NCI-H1930 (cell line): ENCODE data around the gene ADAMTSL2.

Experiments used
- DNase-seq, 2 experiments: peaks; one replicate each; lab custom pipeline; 2025; lab: John Stamatoyannopoulos, UW

ADAMTSL2 gene

DNA sequence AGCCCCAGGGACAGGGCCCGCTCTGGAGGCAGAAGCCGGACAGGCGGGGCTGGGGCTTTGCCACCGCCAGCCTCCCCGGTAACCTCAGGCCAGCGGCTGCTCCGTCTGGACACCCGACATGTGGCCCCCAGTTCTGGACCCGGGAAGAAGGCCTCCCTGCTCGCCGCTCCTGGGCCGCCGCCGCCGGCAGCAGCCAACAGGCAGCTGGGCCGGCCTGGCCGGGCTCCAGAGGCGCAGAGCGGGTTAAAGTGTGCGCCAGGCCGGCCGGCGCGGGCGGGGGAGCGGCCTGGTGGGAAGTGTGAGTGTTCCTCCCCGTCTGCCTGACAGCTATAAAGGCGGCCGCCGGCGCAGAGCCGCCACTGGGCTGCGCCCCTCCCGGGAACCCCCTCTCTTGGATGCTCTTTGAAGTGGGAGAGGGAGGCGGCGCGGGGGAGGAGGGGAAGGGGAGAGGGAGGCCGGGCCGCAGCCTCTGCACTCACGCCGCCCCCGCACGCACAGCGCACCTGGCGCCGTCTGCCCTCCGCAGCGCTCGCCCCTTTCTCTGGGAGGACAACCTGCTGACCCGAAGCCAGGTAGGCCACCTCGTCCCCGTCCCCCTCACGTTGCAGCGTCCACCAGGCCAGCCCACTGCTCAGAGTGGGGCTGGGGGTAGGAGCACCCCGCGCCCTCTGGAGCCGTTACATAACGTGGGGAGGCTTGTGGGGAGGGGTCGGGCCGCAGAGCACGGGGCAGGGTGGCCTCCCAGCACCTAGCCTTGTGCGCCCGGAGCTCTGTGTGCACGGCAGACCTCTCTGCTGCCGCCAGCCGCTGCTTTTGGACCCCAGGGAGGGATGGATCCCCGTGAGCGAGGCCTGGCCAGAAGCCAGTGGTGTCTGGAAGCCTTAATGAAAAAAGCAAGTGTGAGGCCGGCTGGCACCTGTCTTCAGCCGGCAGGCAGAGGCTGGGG lies at the start of gene ADAMTSL2:
ADAMTSL2 (plus strand) TSS at position 359 of the 946 bp plus-strand sequence. CDS start 2,009 bp downstream, outside the sequence.
- DNase-seq = no peak

DNA sequence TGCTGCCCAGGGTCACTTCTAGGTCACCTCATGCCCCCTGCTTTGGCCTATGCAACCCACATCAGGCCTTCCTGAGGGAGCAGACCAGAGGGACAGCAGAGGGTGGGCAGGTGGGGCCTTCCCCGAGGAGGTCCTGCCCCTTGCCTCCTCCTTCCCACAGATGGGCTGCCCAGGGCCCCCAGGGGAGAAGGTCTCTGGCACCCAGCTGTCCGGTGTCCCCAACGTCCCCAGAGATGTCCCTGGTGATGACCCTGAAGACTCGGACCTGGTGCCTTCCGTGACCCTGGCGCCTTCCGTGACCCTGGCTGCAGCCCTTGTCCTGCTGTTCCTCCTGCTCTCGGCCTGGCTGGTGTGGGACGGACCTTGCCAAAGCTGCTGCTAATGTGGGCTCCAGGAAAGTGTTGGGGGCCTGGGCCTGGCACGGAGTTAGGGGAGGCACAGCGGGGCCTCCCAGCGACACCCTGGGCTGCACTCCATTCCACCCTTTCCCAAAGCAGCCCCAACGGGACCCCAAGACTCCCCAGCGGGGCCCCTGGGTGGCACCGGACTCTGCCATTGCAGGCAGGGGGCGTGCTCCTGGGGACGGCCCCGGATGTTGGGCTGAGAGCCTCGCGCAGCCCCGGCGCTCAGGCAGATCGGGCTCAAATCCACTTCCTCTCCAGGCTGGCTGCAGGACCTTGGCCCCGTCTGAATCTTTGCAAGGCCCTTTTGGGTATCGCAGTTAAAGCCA lies 48.8 kb upstream of the ADAMTSL2 start:
- no peak for DNase-seq

DNA sequence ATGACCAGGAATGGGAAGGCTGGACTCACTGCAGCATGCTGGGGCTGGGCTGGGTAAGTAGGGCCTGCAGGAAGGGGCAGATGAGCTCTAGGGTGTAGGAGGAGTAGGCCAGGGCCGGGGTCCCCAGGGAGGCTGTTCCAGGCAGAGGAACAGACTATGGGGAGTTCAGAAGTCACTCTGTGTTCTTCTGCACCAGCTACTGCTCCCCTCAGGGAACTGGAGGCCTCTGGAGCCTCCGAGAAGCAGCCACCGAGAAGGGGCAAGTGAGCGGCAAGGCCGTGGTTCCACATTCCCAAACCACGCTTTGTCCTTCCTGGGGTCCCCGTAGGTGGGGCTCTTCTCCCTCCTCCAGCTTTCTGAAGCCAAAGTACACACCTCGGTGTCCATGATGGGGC lies 47.2 kb upstream of the ADAMTSL2 start:
- DNase-seq = no peak

DNA sequence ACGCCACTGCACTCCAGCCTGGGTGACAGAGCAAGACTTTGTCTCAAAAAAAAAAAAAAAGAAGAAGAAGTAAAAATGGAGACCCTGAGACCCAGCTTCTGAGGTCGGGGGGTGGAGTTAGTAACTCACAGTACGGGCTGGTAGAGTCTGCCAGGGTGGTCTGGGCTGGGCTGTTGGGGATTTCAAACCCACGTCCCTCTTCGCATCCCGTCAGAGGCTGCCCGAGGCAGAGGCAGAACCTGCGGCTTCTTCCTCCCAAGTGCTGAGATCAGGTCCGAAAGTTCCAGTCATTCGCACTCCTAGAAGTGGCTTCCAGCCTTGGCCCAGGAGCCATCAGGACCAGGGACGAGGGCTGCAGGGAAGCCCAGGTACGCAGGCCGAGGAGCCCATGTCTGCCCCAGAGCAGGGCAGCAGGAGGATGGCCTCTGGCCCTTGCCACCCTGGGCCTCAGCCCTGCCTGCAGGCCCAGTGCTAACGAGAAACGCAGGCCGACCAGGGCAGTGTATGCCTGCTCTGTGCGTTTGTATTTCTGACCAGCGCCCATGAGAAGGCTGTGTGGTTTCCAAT lies 45.7 kb upstream of the ADAMTSL2 start:
- DNase-seq = no peak

GRCh38 chr9:133489253-133490190 lies 45.0 kb upstream of the ADAMTSL2 start:
- DNase-seq = no peak

DNA sequence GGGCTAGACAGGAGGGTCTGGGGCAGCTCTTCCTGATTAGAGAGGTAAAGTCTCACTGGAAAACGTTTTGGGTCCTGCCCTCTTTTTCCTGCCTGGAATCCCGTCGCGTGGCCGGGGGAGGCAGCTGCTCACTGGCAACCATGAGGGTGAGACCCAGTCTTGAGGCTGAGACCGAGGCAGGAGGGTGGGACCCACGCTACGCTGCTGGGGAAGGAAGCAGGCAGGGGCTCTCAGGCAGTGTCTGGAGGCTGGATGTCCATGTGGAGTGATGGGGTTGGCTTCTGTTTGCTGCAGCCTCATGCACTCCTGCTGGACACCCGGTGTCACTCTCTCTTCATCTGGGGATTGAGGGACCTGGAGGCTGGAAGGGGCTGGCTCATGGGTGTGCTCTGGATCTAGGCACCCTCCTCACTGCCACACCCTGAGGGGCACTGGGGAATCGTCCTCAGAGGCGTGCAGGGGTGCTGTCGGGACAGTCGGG lies 44.3 kb upstream of the ADAMTSL2 start:
- no peak for DNase-seq

DNA sequence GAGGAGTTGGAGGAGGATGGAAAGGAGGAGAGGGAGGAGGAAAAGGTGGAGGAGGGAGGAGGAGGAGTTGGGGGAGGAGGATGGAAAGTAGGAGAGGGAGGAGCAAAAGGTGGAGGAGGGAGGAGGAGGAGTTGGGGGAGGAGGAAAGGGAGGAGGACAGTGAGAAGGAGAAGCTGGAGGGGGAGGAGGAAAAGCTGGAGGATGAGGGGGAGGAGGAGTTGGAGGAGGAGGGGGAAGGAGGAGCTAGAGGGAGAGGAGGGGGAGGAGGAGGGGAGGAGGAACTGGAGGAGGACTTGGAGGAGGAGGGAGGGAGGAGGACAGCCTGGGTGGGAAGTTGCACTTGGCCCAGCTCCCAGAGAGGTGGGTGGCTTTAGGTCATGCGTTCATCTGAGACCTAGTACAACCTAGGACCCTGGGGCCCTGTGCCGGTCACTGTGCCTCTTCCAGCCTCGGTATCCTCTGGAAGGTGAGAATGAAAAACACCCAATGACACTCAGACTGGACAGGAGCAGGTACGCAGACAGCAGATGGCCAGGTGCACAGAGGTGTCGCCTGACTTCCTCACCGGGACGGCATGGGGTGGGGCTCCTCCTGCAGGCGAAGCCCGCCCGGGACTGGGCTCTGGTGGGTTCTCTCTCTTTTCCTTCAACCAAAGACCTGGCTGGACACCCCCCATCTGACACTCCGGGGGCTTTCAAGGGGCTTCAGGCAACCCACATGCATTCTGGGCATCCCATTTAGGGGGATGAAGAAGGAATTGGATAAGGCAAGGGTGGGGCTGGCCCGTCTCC lies 43.4 kb upstream of the ADAMTSL2 start:
- DNase-seq = no peak

GRCh38 chr9:133491656-133491925 lies 42.9 kb upstream of the ADAMTSL2 start:
- DNase-seq = no peak

DNA sequence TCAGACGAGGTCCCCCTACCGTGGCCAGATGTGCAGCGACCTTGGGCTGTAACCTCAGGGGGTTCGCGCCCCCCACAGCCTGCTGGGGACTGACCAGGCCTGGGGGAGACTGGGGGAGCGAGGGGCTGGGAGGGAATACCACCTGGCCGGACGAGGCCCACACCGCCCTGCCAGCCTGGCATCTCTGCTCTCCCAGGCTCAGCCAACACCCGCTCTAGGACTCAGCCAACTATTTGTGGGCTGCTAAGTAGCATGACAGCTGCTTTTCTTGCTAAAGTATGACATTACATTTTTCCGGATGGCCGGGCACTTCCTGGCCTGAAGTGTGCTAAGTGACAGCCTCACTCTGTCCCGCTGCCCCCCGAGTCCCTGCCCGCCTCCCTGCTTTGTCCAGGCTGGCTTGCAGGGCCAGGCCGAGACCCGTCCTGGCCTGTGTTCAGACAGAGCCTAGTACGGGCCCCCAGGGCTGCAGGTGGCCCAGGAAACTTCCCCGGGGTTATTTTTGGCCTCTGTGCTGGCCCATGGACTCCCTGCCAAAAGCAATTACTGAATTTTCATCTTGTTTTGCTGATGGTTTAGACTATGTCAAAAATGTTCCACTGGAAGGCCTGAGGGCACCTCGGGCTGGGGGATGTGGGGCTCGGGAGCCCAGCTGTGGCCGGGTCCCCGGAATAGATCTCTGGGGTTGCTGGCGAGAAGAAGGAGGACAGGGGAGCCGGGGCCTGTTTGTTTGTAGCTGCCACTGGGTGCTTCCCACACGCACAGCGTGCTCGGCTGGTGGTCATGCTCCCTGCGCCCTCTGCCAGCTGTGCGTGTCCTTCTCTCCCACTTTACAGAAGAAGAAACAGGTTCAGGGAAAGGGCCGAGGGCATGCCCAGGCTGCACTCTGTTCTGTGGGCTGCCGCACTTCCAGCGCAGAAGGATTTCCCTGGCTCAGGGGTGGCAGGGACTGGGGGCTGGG lies 42.2 kb upstream of the ADAMTSL2 start:
- DNase-seq = no peak

DNA sequence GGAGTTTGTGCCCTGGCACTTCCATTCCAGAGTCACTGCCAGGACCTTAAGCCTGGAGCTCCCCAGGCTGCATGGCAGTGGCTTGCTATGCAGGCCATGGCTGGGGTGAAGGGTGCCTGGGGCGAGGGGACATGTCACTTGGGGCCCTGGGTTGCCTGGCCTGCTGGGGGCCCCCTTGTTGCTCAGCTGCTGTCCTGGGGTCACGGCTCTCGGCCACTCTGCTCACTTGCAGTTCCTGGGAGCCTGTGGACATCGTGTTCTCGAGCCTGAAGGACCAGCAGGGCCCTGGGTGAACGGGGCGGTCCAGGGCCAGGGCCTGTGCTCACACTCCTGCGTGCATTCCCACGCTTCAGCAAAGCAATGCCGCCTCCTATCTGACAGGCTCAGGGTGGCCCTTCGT lies 41.1 kb upstream of the ADAMTSL2 start:
- DNase-seq = no peak

GRCh38 chr9:133493845-133494540 lies 40.5 kb upstream of the ADAMTSL2 start:
- DNase-seq = no peak

DNA sequence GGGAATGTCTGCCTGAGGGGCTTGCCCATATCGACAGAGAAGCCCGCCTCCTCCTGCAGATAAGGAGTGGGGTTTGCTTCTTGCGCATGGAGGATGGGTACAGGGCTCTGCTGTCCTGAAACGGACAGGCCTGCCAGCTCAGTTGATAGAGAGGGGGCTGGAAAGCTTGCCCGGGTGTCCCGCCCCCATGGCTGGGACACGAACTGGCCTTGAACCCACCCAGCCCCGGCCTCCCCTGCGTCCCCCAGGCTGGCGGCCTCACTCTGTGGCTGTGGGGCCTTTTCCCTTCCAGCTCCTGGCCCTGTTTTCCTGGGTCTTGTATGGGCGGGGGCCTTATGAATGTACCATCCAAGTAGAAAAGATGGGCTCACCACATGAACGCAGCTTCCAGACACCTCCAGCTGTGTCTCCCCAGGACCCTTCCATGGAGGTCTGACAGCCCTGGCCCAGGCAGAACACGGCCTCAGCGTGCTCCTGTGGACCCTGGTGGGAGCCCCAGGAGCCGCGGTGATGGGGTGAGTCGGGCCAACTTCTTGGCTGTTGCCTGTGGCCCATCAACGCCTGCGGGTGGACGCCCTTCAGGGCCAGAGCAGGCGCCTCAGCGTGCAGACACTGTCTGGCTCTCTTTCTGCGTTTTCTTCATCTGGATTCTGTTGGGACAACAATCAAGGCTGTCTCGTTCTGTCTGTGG lies 39.7 kb upstream of the ADAMTSL2 start:
- DNase-seq = no peak

GRCh38 chr9:133495327-133496293 lies 38.9 kb upstream of the ADAMTSL2 start:
- DNase-seq = no peak

- DNase-seq = no peak
These were observed 37.4 kb upstream of the ADAMTSL2 start for GRCh38 chr9:133496861-133497842.

- no peak for DNase-seq
These were observed 35.2 kb upstream of the ADAMTSL2 start for GRCh38 chr9:133499132-133499891.
